ENCODE results near the gene UMPS. TPM values are rescaled to one million over a fixed set of nuclear protein-coding genes. Genes with fewer than 3 reads are reported as not detected.
"Not testable (repeated sequence)": the region's sequence is repeated elsewhere in the genome, so short reads cannot be mapped to it uniquely, and the experiment has no call there.

UMPS gene
- total and polyA plus RNA-seq, 4 donors: 5.3 to 16.6 (median 15.7) TPM

GRCh38 chr3:124777762-124778470, 47.7 kb downstream of the UMPS start:
- Histone ChIP-seq H3K4me1 (ENCODE audit: control insufficient read depth in 1 of 2, insufficient read depth in 2 of 2, low read length in 2 of 2) (peaks cover 0 to 5% of the 10 kb centered on the region in 2 donors), H3K27me3 (ENCODE audit: control insufficient read depth in 1 of 2, insufficient read depth in 2 of 2, low read length in 1 of 2) (no peaks in the 10 kb centered on the region)

GRCh38 chr3:124779116-124779515, 48.9 kb downstream of the UMPS start:
- Histone ChIP-seq H3K4me1 (ENCODE audit: control insufficient read depth in 1 of 2, insufficient read depth in 2 of 2, low read length in 2 of 2) (peaks cover 0 to 5% of the 10 kb centered on the region in 2 donors), H3K27me3 (ENCODE audit: control insufficient read depth in 1 of 2, insufficient read depth in 2 of 2, low read length in 1 of 2) (no peaks in the 10 kb centered on the region), H3K27ac (ENCODE audit: low read depth in 1 of 2, low read length in 2 of 2) (peak overlapping the region; percentile 95 to 99), H3K36me3 (ENCODE audit: control insufficient read depth in 1 of 2, insufficient read depth in 2 of 2, low read length in 1 of 2) (no peaks in the 10 kb centered on the region), H3K9me3 (ENCODE audit: control insufficient read depth, low read length) (no peaks in the 10 kb centered on the region), H3K4me3 (ENCODE audit: low read length in 2 of 2) (no peak overlapping the region)
- ATAC-seq (ENCODE audit: low FRiP score): no peak
- intact Hi-C loops (cut with DNase I): loop anchor here in 1 of 2 donors (5.0 kb wide), 1 partner anchor 33 kb away; no protein-coding TSS in a partner anchor
- WGBS, 2 donors: 86 to 91% methylated on average over 7 of the region's 7 CpGs
- DNase-seq: peak; percentile 17 to 39

More at GRCh38 chr3:124777762-124778470, 47.7 kb downstream of the UMPS start:
- intact Hi-C loops (cut with DNase I): loop anchor here in 1 of 2 donors (5.0 kb wide), 1 partner anchor 34 kb away; no protein-coding TSS in a partner anchor
- DNase-seq (peak in 1 of 2 donors; percentile 19), ATAC-seq (ENCODE audit: low FRiP score) (no peak)
- H3K27ac ChIP-seq (ENCODE audit: low read depth in 1 of 2, low read length in 2 of 2): peak overlapping the region in 1 of 2 donors; percentile 4
- no peak overlapping the region for H3K4me3 ChIP-seq (ENCODE audit: low read length in 2 of 2)
- no peaks in the 10 kb centered on the region for H3K36me3 ChIP-seq (ENCODE audit: control insufficient read depth in 1 of 2, insufficient read depth in 2 of 2, low read length in 1 of 2)
- WGBS, 2 donors: 81 to 82% methylated on average over 5 of the region's 5 CpGs
- H3K9me3 ChIP-seq (ENCODE audit: control insufficient read depth, low read length): no peaks in the 10 kb centered on the region

GRCh38 chr3:124779751-124780191, 49.5 kb downstream of the UMPS start:
- peaks cover 0 to 4% of the 10 kb centered on the region in 2 donors for H3K4me1 ChIP-seq (ENCODE audit: control insufficient read depth in 1 of 2, insufficient read depth in 2 of 2, low read length in 2 of 2)
- no peak overlapping the region for H3K4me3 ChIP-seq (ENCODE audit: low read length in 2 of 2)
- H3K36me3 ChIP-seq (ENCODE audit: control insufficient read depth in 1 of 2, insufficient read depth in 2 of 2, low read length in 1 of 2): no peaks in the 10 kb centered on the region
- peak overlapping the region; percentile 95 to 99 for H3K27ac ChIP-seq (ENCODE audit: low read depth in 1 of 2, low read length in 2 of 2)
- DNase-seq (peak in 1 of 2 donors; percentile 74), ATAC-seq (ENCODE audit: low FRiP score) (peak; percentile 24)
- intact Hi-C loops (cut with DNase I): loop anchor here (5.0 kb wide), 3 partner anchors 33 to 108 kb away; partner anchors contain the start of gene ITGB5 (in 1 of the 2)
- H3K27me3 ChIP-seq (ENCODE audit: control insufficient read depth in 1 of 2, insufficient read depth in 2 of 2, low read length in 1 of 2): no peaks in the 10 kb centered on the region
- no peaks in the 10 kb centered on the region for H3K9me3 ChIP-seq (ENCODE audit: control insufficient read depth, low read length)
- 30 to 46% methylated on average over 9 of the region's 9 CpGs for WGBS, 2 donors

GRCh38 chr3:124780356-124780755, 50.1 kb downstream of the UMPS start:
- DNase-seq: peak; percentile 85 to 87
- Histone ChIP-seq H3K36me3 (ENCODE audit: control insufficient read depth in 1 of 2, insufficient read depth in 2 of 2, low read length in 1 of 2) (no peaks in the 10 kb centered on the region), H3K27me3 (ENCODE audit: control insufficient read depth in 1 of 2, insufficient read depth in 2 of 2, low read length in 1 of 2) (no peaks in the 10 kb centered on the region), H3K4me1 (ENCODE audit: control insufficient read depth in 1 of 2, insufficient read depth in 2 of 2, low read length in 2 of 2) (peaks cover 0 to 2% of the 10 kb centered on the region in 2 donors), H3K4me3 (ENCODE audit: low read length in 2 of 2) (no peak overlapping the region), H3K9me3 (ENCODE audit: control insufficient read depth, low read length) (no peaks in the 10 kb centered on the region), H3K27ac (ENCODE audit: low read depth in 1 of 2, low read length in 2 of 2) (peak overlapping the region; percentile 95 to 99)
- intact Hi-C loops (cut with DNase I): loop anchor here (5.0 kb wide), 2 partner anchors 102 to 107 kb away; partner anchors contain the start of gene ITGB5 (in 1 of the 2)
- ATAC-seq (ENCODE audit: low FRiP score): peak; percentile 90
- WGBS, 2 donors: 0 to 4% methylated on average over 8 of the region's 8 CpGs

GRCh38 chr3:124780761-124781475, 50.7 kb downstream of the UMPS start:
- Histone ChIP-seq H3K27ac (ENCODE audit: low read depth in 1 of 2, low read length in 2 of 2) (peak overlapping the region; percentile 71 to 99), H3K4me3 (ENCODE audit: low read length in 2 of 2) (no peak overlapping the region), H3K9me3 (ENCODE audit: control insufficient read depth, low read length) (no peaks in the 10 kb centered on the region), H3K4me1 (ENCODE audit: control insufficient read depth in 1 of 2, insufficient read depth in 2 of 2, low read length in 2 of 2) (peaks cover 0 to 2% of the 10 kb centered on the region in 2 donors), H3K27me3 (ENCODE audit: control insufficient read depth in 1 of 2, insufficient read depth in 2 of 2, low read length in 1 of 2) (no peaks in the 10 kb centered on the region), H3K36me3 (ENCODE audit: control insufficient read depth in 1 of 2, insufficient read depth in 2 of 2, low read length in 1 of 2) (no peaks in the 10 kb centered on the region)
- ATAC-seq (ENCODE audit: low FRiP score): peak; percentile 84
- peak; percentile 86 to 89 for DNase-seq
- intact Hi-C loops (cut with DNase I): loop anchor here (5.0 kb wide), 2 partner anchors 101 to 106 kb away; partner anchors contain the start of gene ITGB5 (in 1 of the 2)
- WGBS, 2 donors: 2 to 4% methylated on average over 15 of the region's 15 CpGs

- Histone ChIP-seq H3K4me3 (ENCODE audit: low read length in 2 of 2) (no peak overlapping the region), H3K27me3 (ENCODE audit: control insufficient read depth in 1 of 2, insufficient read depth in 2 of 2, low read length in 1 of 2) (no peaks in the 10 kb centered on the region), H3K4me1 (ENCODE audit: control insufficient read depth in 1 of 2, insufficient read depth in 2 of 2, low read length in 2 of 2) (peaks cover 0 to 2% of the 10 kb centered on the region in 2 donors), H3K9me3 (ENCODE audit: control insufficient read depth, low read length) (no peaks in the 10 kb centered on the region), H3K27ac (ENCODE audit: low read depth in 1 of 2, low read length in 2 of 2) (peak overlapping the region; percentile 71 to 99), H3K36me3 (ENCODE audit: control insufficient read depth in 1 of 2, insufficient read depth in 2 of 2, low read length in 1 of 2) (no peaks in the 10 kb centered on the region)
- DNase-seq (peak in 1 of 2 donors; percentile 48), ATAC-seq (ENCODE audit: low FRiP score) (no peak)
- intact Hi-C loops (cut with DNase I): loop anchor here (5.0 kb wide), 2 partner anchors 101 to 106 kb away; partner anchors contain the start of gene ITGB5 (in 1 of the 2)
- WGBS, 2 donors: 53 to 58% methylated on average over 8 of the region's 8 CpGs
Measured at GRCh38 chr3:124781476-124782376, 51.5 kb downstream of the UMPS start.

- intact Hi-C loops (cut with DNase I): loop anchor here (5.0 kb wide), 2 partner anchors 100 to 105 kb away; partner anchors contain the start of gene ITGB5 (in 1 of the 2)
- not testable (repeated sequence) for H3K9me3 ChIP-seq (ENCODE audit: control insufficient read depth, low read length); H3K36me3 ChIP-seq (ENCODE audit: control insufficient read depth in 1 of 2, insufficient read depth in 2 of 2, low read length in 1 of 2); H3K4me3 ChIP-seq (ENCODE audit: low read length in 2 of 2); H3K4me1 ChIP-seq (ENCODE audit: control insufficient read depth in 1 of 2, insufficient read depth in 2 of 2, low read length in 2 of 2); ATAC-seq (ENCODE audit: low FRiP score); H3K27me3 ChIP-seq (ENCODE audit: control insufficient read depth in 1 of 2, insufficient read depth in 2 of 2, low read length in 1 of 2)
- WGBS, 2 donors: 87 to 91% methylated on average over 6 of the region's 6 CpGs
- H3K27ac ChIP-seq (ENCODE audit: low read depth in 1 of 2, low read length in 2 of 2): peak overlapping the region in 1 of 2 donors; percentile 65
- DNase-seq: peak in 1 of 2 donors; percentile 19
Measured at GRCh38 chr3:124782377-124782712, 52.1 kb downstream of the UMPS start.

- no peaks in the 10 kb centered on the region for H3K9me3 ChIP-seq (ENCODE audit: control insufficient read depth, low read length)
- intact Hi-C loops (cut with DNase I): loop anchor here (5.0 kb wide), 2 partner anchors 99 to 104 kb away; partner anchors contain the start of gene ITGB5 (in 1 of the 2)
- H3K27me3 ChIP-seq (ENCODE audit: control insufficient read depth in 1 of 2, insufficient read depth in 2 of 2, low read length in 1 of 2): no peaks in the 10 kb centered on the region
- WGBS, 2 donors: 91 to 96% methylated on average over 4 of the region's 4 CpGs
- no peak overlapping the region for H3K4me3 ChIP-seq (ENCODE audit: low read length in 2 of 2)
- H3K4me1 ChIP-seq (ENCODE audit: control insufficient read depth in 1 of 2, insufficient read depth in 2 of 2, low read length in 2 of 2): peaks cover 0 to 2% of the 10 kb centered on the region in 2 donors
- DNase-seq (peak in 1 of 2 donors; percentile 21), ATAC-seq (ENCODE audit: low FRiP score) (no peak)
- H3K27ac ChIP-seq (ENCODE audit: low read depth in 1 of 2, low read length in 2 of 2): peak overlapping the region in 1 of 2 donors; percentile 49
- no peaks in the 10 kb centered on the region for H3K36me3 ChIP-seq (ENCODE audit: control insufficient read depth in 1 of 2, insufficient read depth in 2 of 2, low read length in 1 of 2)
Measured at GRCh38 chr3:124783696-124784095, 53.4 kb downstream of the UMPS start.
